ENCODE results near the gene CREB5. TPM values are rescaled to one million over a fixed set of nuclear protein-coding genes. Genes with fewer than 3 reads are reported as not detected.
"Not testable (repeated sequence)": the region's sequence is repeated elsewhere in the genome, so short reads cannot be mapped to it uniquely, and the experiment has no call there.

The CREB5 gene
- polyA plus RNA-seq, 1 experiment, result 3.9 TPM

- CTCF ChIA-PET, result no interaction called here
- H3K27me3 ChIP-seq (ENCODE audit: control insufficient read depth, insufficient read depth, low read length), result no peaks in the 10 kb centered on the region
- POLR2A ChIA-PET, result no interaction called here
- H3K4me3 ChIP-seq (ENCODE audit: low read depth, low read length), result no peak overlapping the region
- DNase-seq (ENCODE audit: low read depth), result no peak
- H3K36me3 ChIP-seq (ENCODE audit: control insufficient read depth, insufficient read depth, low read length), result no peaks in the 10 kb centered on the region
- TF ChIP-seq, protein P1, sequence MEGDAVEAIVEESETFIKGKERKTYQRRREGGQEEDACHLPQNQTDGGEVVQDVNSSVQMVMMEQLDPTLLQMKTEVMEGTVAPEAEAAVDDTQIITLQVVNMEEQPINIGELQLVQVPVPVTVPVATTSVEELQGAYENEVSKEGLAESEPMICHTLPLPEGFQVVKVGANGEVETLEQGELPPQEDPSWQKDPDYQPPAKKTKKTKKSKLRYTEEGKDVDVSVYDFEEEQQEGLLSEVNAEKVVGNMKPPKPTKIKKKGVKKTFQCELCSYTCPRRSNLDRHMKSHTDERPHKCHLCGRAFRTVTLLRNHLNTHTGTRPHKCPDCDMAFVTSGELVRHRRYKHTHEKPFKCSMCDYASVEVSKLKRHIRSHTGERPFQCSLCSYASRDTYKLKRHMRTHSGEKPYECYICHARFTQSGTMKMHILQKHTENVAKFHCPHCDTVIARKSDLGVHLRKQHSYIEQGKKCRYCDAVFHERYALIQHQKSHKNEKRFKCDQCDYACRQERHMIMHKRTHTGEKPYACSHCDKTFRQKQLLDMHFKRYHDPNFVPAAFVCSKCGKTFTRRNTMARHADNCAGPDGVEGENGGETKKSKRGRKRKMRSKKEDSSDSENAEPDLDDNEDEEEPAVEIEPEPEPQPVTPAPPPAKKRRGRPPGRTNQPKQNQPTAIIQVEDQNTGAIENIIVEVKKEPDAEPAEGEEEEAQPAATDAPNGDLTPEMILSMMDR (IDR thresholded peaks at IDR 0.05; ENCODE audit: insufficient read depth, low read depth, low read length), result no peak
Observed at GRCh38 chr7:28815928-28816373, 403.6 kb downstream of the CREB5 start.

DNA sequence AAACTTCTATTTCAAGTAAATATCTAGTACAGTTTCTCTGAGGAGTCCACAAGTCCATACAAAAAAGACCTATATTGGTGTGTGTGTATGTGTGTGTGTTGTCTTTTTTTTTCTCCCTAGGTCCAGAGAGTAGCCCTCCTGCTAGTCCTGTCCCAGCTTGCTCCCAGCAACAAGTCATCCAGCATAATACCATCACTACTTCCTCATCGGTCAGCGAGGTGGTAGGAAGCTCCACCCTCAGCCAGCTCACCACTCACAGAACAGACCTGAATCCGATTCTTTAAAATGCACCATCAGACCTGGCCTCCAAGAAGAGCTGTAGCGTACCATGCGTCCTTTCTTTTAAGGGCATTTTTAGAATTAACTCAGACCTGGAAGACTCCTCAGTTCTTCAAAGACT is 406.7 kb downstream of the CREB5 start:
- Histone ChIP-seq H3K27me3 (ENCODE audit: control insufficient read depth, insufficient read depth, low read length) (no peaks in the 10 kb centered on the region), H3K36me3 (ENCODE audit: control insufficient read depth, insufficient read depth, low read length) (no peaks in the 10 kb centered on the region), H3K4me3 (ENCODE audit: low read depth, low read length) (no peak overlapping the region)
- ChIA-PET POLR2A (no interaction called here), CTCF (interaction anchor here (1.1 to 2.6 kb wide), 2 partner anchors 11 to 14 kb away, joined by 3 to 8 read pairs; no protein-coding TSS in a partner anchor)
- no peak for DNase-seq (ENCODE audit: low read depth)
- TF ChIP-seq, protein P1 (IDR thresholded peaks at IDR 0.05; ENCODE audit: insufficient read depth, low read depth, low read length), result no peak

- TF ChIP-seq, protein P1 (IDR thresholded peaks at IDR 0.05; ENCODE audit: insufficient read depth, low read depth, low read length), result no peak
- no peak for DNase-seq (ENCODE audit: low read depth)
- POLR2A ChIA-PET, result interaction anchor here (0.6 kb wide), 1 partner anchor 112 kb away, joined by 4 read pairs; no protein-coding TSS in a partner anchor
- Histone ChIP-seq H3K27me3 (ENCODE audit: control insufficient read depth, insufficient read depth, low read length) (no peaks in the 10 kb centered on the region), H3K36me3 (ENCODE audit: control insufficient read depth, insufficient read depth, low read length) (no peaks in the 10 kb centered on the region), H3K4me3 (ENCODE audit: low read depth, low read length) (no peak overlapping the region)
- CTCF ChIA-PET, result interaction anchor here (1.5 kb wide), 1 partner anchor 524 kb away, joined by 3 read pairs; no protein-coding TSS in a partner anchor
Observed at GRCh38 chr7:28823582-28823981, 411.3 kb downstream of the CREB5 start.

DNA sequence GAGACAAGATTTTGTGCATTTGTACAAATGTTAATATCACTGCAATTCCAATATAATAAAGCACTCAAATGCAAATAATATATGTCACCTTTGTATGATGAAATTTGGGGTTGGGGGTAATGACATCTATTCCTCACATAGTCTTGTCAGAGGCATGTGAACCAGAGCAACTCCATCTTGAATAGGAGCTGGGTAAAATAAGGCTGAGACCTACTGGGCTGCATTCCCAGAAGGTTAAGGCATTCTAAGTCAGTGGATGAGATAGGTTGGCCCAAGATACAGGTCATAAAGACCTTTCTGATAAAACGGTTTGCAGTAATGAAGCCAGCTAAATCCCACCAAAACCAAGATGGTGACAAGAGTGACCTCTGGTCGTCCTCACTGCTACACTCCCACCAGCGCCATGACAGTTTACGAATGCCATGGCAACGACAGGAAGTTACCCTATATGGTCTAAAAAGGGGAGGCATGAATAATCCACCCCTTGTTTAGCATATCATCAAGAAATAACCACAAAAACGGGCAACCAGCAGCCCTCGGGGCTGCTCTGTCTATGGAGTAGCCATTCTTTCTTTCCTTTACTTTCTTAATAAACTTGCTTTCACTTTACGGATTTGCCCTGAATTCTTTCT is 413.6 kb downstream of the CREB5 start:
- POLR2A ChIA-PET; H3K4me3 ChIP-seq (ENCODE audit: low read depth, low read length); H3K27me3 ChIP-seq (ENCODE audit: control insufficient read depth, insufficient read depth, low read length); H3K36me3 ChIP-seq (ENCODE audit: control insufficient read depth, insufficient read depth, low read length); DNase-seq (ENCODE audit: low read depth): not testable (repeated sequence)
- CTCF ChIA-PET, result interaction anchor here (0.6 kb wide), 1 partner anchor 1496 kb away, joined by 3 read pairs; no protein-coding TSS in a partner anchor

DNA sequence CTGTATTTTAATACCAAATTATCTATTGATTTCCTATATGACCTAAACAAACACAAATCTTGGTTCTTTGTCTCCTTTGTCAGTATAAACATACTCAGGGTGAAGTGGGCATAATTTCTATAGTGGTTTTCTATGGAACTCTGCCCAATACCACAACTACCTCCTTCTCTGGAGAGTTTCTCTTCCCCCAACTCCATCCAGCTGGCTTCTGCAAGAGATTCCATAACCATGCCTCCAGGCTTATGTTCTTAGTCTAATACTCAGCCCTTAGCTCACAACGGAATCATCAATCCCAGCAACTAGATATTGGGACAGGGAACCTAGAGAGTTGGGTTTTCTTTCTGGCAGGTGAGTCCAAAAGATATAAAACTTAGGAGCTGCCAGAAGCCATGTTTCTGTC is 418.5 kb downstream of the CREB5 start:
- TF ChIP-seq, protein P1 (IDR thresholded peaks at IDR 0.05; ENCODE audit: insufficient read depth, low read depth, low read length), result no peak
- H3K36me3 ChIP-seq (ENCODE audit: control insufficient read depth, insufficient read depth, low read length), result no peaks in the 10 kb centered on the region
- H3K27me3 ChIP-seq (ENCODE audit: control insufficient read depth, insufficient read depth, low read length), result no peaks in the 10 kb centered on the region
- H3K4me3 ChIP-seq (ENCODE audit: low read depth, low read length), result no peak overlapping the region
- no peak for DNase-seq (ENCODE audit: low read depth)
- ChIA-PET POLR2A (no interaction called here), CTCF (no interaction called here)

- DNase-seq (ENCODE audit: low read depth), result no peak
- POLR2A ChIA-PET, result no interaction called here
- Histone ChIP-seq H3K36me3 (ENCODE audit: control insufficient read depth, insufficient read depth, low read length) (no peaks in the 10 kb centered on the region), H3K4me3 (ENCODE audit: low read depth, low read length) (no peak overlapping the region), H3K27me3 (ENCODE audit: control insufficient read depth, insufficient read depth, low read length) (no peaks in the 10 kb centered on the region)
- TF ChIP-seq, protein P1 (IDR thresholded peaks at IDR 0.05; ENCODE audit: insufficient read depth, low read depth, low read length), result no peak
- CTCF ChIA-PET, result no interaction called here
Observed at GRCh38 chr7:28832669-28833068, 420.4 kb downstream of the CREB5 start.

All from BJ (cell line).